GM19035 (cell line): ENCODE results near the gene FSD1L.
"Not testable (repeated sequence)": the region's sequence is repeated elsewhere in the genome, so short reads cannot be mapped to it uniquely, and the experiment has no call there.

ENCODE experiments used
- ATAC-seq: cut with Tn5 transposase; IDR thresholded peaks from one replicate; pipeline ENCODE4 v1.9.1; 2021; ENCODE audit not compliant: unreplicated experiment

FSD1L gene

GRCh38 chr9:105483618-105484017 lies 35.8 kb downstream of the FSD1L start:
- ATAC-seq, result no peak

- no peak for ATAC-seq
These were observed 36.4 kb downstream of the FSD1L start for GRCh38 chr9:105484226-105484625.

- ATAC-seq, result no peak
These were observed 37.3 kb downstream of the FSD1L start for GRCh38 chr9:105485131-105485530.

- ATAC-seq, result no peak
These were observed 49.0 kb downstream of the FSD1L start for GRCh38 chr9:105496826-105497225.

- ATAC-seq, result no peak
These were observed 49.9 kb downstream of the FSD1L start for GRCh38 chr9:105497704-105498103.

GRCh38 chr9:105500108-105500766 lies 52.4 kb downstream of the FSD1L start:
- peak; percentile 80 for ATAC-seq

- no peak for ATAC-seq
These were observed 53.6 kb downstream of the FSD1L start for GRCh38 chr9:105501414-105501813.

- ATAC-seq, result no peak
These were observed 54.4 kb downstream of the FSD1L start for GRCh38 chr9:105502276-105502675.

- peak; percentile 50 for ATAC-seq
These were observed 56.0 kb downstream of the FSD1L start for GRCh38 chr9:105503881-105504280.

- no peak for ATAC-seq
These were observed 59.4 kb downstream of the FSD1L start for GRCh38 chr9:105507096-105507790.

- ATAC-seq, result no peak
These were observed 60.7 kb downstream of the FSD1L start for GRCh38 chr9:105508530-105508929.

- ATAC-seq, result peak; percentile 60
These were observed 62.2 kb downstream of the FSD1L start for GRCh38 chr9:105510024-105510423.

GRCh38 chr9:105511446-105511845 lies 63.6 kb downstream of the FSD1L start:
- no peak for ATAC-seq

- ATAC-seq, result no peak
These were observed 68.1 kb downstream of the FSD1L start for GRCh38 chr9:105515811-105516413.

- ATAC-seq, result peak; percentile 70
These were observed 72.0 kb downstream of the FSD1L start for GRCh38 chr9:105519710-105520369.

- not testable (repeated sequence) for ATAC-seq
These were observed 73.2 kb downstream of the FSD1L start for GRCh38 chr9:105520992-105521391.

GRCh38 chr9:105522618-105523385 lies 75.0 kb downstream of the FSD1L start:
- peak; percentile 87 for ATAC-seq

- ATAC-seq, result no peak
These were observed 83.7 kb downstream of the FSD1L start for GRCh38 chr9:105531530-105531929.

- peak; percentile 66 for ATAC-seq
These were observed 88.3 kb downstream of the FSD1L start for GRCh38 chr9:105535920-105536668.

GRCh38 chr9:105539452-105539851 lies 91.6 kb downstream of the FSD1L start:
- no peak for ATAC-seq
